ENCODE results near the gene MAP4K5. TPM values are rescaled to one million over a fixed set of nuclear protein-coding genes. Genes with fewer than 3 reads are reported as not detected.

MAP4K5 gene
- total RNA-seq, 3 donors from 2014 or later, result 108 to 165 (median 119) TPM

- intact Hi-C loops (cut with DNase I; ENCODE audit: low total_unique reads), result loop anchor here (5.0 kb wide), 1 partner anchor 508 kb away; no protein-coding TSS in a partner anchor
- no peak for DNase-seq (ENCODE audit: low spot score in 2 of 2)
- Histone ChIP-seq H3K4me3 (no peak overlapping the region), H3K36me3 (peaks cover 27% of the 10 kb centered on the region), H3K27ac (no peak overlapping the region), H3K9me3 (no peaks in the 10 kb centered on the region), H3K4me1 (no peaks in the 10 kb centered on the region), H3K27me3 (no peaks in the 10 kb centered on the region)
- no peak for TF ChIP-seq POLR2AphosphoS5 (IDR thresholded peaks at IDR 0.05)
- TF ChIP-seq POLR2A (IDR thresholded peaks at IDR 0.05), result no peak
- no peak for TF ChIP-seq CTCF (IDR thresholded peaks at IDR 0.05)
Measured at GRCh38 chr14:50469982-50470381, 62.4 kb downstream of the MAP4K5 start.

DNA sequence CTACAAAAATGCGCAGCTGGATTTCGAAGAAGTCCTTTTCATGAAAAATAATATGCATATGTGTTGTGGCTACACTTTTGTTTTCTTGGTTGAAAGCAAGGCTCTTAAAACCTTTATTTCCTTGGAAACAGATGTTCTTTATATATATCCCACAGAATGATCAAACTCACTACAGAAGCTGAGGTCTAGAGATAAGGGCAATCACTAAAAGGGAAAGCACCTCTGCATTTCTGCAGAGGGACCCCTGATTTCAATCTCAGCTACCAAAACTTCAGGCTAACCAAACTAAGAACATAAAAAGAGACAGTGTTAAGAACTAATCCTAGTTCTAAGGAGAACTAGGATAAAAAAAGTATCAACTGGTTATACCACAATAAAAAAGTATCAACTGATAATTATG is 70.3 kb downstream of the MAP4K5 start:
- H3K36me3 ChIP-seq, result peaks cover 3% of the 10 kb centered on the region
- DNase-seq (ENCODE audit: low spot score in 2 of 2), result no peak
- no peaks in the 10 kb centered on the region for H3K4me1 ChIP-seq
- no peaks in the 10 kb centered on the region for H3K9me3 ChIP-seq
- TF ChIP-seq POLR2A (IDR thresholded peaks at IDR 0.05), result no peak
- TF ChIP-seq CTCF (IDR thresholded peaks at IDR 0.05), result no peak
- TF ChIP-seq POLR2AphosphoS5 (IDR thresholded peaks at IDR 0.05), result no peak
- no peaks in the 10 kb centered on the region for H3K27me3 ChIP-seq
- intact Hi-C loops (cut with DNase I; ENCODE audit: low total_unique reads), result no loop called here
- H3K4me3 ChIP-seq, result no peak overlapping the region
- no peak overlapping the region for H3K27ac ChIP-seq

DNA sequence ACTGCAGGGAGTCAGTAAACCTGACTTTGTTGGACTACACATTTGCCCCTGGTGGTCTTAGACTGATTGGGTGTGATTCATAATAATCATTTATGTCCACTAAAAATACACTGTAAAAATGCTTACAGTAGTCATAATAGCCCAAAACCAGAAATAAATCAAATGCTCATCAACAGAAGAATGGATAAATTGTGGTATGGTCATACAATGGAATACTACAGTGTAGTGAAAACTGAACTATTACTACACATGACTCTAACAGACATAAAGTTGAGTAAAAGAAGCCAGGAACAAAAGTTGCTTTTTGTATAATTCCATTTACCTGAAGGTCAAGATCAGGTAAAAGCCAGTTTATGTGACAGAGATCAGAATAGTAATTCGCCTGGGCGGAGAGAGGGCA is 78.5 kb downstream of the MAP4K5 start:
- H3K9me3 ChIP-seq, result no peaks in the 10 kb centered on the region
- TF ChIP-seq POLR2AphosphoS5 (IDR thresholded peaks at IDR 0.05), result no peak
- TF ChIP-seq CTCF (IDR thresholded peaks at IDR 0.05), result no peak
- no peak for TF ChIP-seq POLR2A (IDR thresholded peaks at IDR 0.05)
- H3K27ac ChIP-seq, result peak overlapping the region in 1 of 2 donors; percentile 30
- H3K27me3 ChIP-seq, result no peaks in the 10 kb centered on the region
- no peak for DNase-seq (ENCODE audit: low spot score in 2 of 2)
- H3K36me3 ChIP-seq, result no peaks in the 10 kb centered on the region
- intact Hi-C loops (cut with DNase I; ENCODE audit: low total_unique reads), result no loop called here
- H3K4me1 ChIP-seq, result no peaks in the 10 kb centered on the region
- no peak overlapping the region for H3K4me3 ChIP-seq

GRCh38 chr14:50452979-50453705 is 79.2 kb downstream of the MAP4K5 start:
- no peaks in the 10 kb centered on the region for H3K36me3 ChIP-seq
- no peaks in the 10 kb centered on the region for H3K4me1 ChIP-seq
- H3K27ac ChIP-seq, result peak overlapping the region in 1 of 2 donors; percentile 30
- H3K4me3 ChIP-seq, result no peak overlapping the region
- no peaks in the 10 kb centered on the region for H3K27me3 ChIP-seq
- TF ChIP-seq CTCF (IDR thresholded peaks at IDR 0.05) (no peak), POLR2A (IDR thresholded peaks at IDR 0.05) (no peak), POLR2AphosphoS5 (IDR thresholded peaks at IDR 0.05) (no peak)
- H3K9me3 ChIP-seq, result no peaks in the 10 kb centered on the region
- no peak for DNase-seq (ENCODE audit: low spot score in 2 of 2)
- intact Hi-C loops (cut with DNase I; ENCODE audit: low total_unique reads), result no loop called here

DNA sequence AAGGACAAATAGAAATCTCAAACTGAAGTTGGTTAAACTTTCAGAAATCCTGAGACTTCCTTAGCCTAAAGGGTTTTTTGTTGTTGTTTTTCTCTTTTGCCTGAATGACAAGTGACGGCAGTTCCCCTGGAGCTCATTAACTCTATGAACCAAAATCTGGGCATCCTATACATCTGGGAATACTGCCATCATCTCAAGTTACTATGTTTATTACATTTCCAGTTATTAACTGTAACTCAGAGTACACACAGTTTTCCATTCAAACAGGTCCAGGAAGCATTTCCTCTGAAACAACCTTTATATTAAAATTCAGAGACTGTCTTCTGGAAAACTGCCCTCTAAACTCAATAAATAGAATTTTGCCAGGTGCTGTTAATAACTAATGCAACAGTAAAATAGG is 80.1 kb downstream of the MAP4K5 start:
- Histone ChIP-seq H3K9me3 (no peaks in the 10 kb centered on the region), H3K36me3 (no peaks in the 10 kb centered on the region), H3K4me3 (no peak overlapping the region), H3K4me1 (no peaks in the 10 kb centered on the region), H3K27ac (no peak overlapping the region), H3K27me3 (no peaks in the 10 kb centered on the region)
- TF ChIP-seq POLR2AphosphoS5 (IDR thresholded peaks at IDR 0.05), result no peak
- TF ChIP-seq POLR2A (IDR thresholded peaks at IDR 0.05), result no peak
- TF ChIP-seq CTCF (IDR thresholded peaks at IDR 0.05), result no peak
- intact Hi-C loops (cut with DNase I; ENCODE audit: low total_unique reads), result no loop called here
- DNase-seq (ENCODE audit: low spot score in 2 of 2), result no peak

Measured in breast epithelium (tissue), 4 donors.